Left ventricle myocardium superior (tissue), 1 donor: ENCODE measurements around the gene NF2. TPM values are rescaled to one million over a fixed set of nuclear protein-coding genes. Genes with fewer than 3 reads are reported as not detected.
A peak's percentile ranks its signal among the peaks of the same experiment; 100 is the strongest.

Experiments used
- ATAC-seq: fragments of 200-7000 bp; cut with Tn5 transposase; one replicate; pipeline ENCODE4 v1.9.1; 2020; ENCODE audit warnings: mild to moderate bottlenecking, moderate library complexity
- DNase-seq: peaks from one replicate; pipeline ENCODE4 v3.0.0-alpha.2; 2020
- intact Hi-C: fragments of 100-400 bp; cut with micrococcal nuclease; formaldehyde crosslinking; loops from one replicate; pipeline ENCODE4 v1.11.0; 2022
- total RNA-seq: library from RNA; stranded (reverse); fragmentation: NEBNext Ultra II Directional; extraction: Animal tissue kit (Norgen Biotek cat#: 25700); gene quantifications from one replicate; pipeline ENCODE4 v1.2.1, GENCODE V29; 2021
- donor health status: DM: no; HTN: yes; CAD: no; lungs with severe emphysema.

Gene NF2
- total RNA-seq, 1 donor from 2014 or later: 53.8 TPM

DNA sequence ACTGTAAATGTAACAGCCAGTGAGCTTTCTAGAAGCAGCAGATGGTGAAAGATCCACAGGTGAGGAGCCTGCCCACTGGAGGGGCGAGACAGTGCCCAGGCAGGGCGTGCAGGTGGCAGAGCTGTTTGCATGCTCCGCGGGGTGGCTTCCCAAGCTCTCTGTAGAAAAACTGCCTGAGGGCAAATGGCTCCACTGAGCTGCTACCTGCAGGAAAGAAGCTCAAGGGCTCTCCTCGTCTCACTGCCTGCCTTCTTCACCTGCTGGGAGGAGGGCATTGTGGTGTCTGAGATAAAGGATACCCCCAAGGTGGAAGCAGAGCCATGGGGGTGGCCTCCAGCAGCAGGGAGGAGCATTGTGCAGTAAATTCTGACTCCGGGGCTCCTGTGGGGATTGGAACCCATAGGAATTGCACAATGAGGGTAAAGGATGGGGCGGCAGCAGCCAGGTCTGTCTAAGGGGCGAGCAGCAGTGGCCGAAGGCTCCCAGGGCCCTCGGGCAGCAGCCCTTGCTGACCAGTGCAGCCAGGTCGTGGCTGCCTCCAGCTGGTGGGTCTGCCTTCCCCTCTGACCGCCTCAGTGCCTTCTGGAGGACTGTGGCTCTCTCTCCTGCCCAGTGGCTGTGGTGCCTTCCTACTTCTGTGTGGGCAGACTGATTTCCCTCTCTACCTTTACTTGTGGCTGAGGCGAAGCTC lies 88.3 kb downstream of the NF2 start:
- ATAC-seq: no peak
- DNase-seq: no peak
- intact Hi-C loops: no loop called here

DNA sequence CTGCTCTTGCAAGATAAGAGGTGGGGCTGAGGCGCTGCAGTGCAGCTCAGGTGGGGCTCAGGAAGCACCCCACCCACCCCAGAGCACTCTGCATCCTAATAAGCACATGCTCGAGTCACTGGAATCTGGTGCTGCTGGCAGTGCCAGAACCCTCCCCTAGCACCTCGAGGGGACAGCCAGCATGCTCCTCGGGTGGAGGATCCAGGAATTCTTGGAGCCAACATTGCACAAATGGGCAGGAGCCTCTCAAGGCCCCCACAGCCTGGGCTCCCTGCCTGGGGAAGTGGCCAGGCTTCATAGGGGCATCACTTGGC lies 88.9 kb downstream of the NF2 start:
- intact Hi-C loops: no loop called here
- DNase-seq: no peak
- ATAC-seq: no peak

DNA sequence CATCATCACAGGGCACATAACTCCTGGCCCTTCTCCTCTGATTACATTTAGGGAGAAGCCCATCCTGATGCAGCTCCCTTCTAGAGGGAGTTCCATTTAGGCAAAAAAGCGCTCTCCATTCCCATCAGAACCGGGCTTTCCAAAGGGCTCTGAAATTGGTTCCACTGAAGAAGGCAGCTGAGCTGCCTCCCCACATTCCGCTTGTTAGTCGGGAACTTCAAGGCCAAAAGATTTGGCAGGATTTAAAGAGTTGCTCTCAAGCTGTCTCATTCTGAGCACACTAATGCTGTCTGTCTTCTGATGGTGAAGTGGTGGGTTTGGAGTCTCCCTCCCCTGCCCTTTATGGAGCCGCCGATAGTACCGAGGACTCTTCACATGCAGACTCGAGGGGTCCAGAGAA lies 89.7 kb downstream of the NF2 start:
- intact Hi-C loops: no loop called here
- ATAC-seq (no peak), DNase-seq (no peak)

DNA sequence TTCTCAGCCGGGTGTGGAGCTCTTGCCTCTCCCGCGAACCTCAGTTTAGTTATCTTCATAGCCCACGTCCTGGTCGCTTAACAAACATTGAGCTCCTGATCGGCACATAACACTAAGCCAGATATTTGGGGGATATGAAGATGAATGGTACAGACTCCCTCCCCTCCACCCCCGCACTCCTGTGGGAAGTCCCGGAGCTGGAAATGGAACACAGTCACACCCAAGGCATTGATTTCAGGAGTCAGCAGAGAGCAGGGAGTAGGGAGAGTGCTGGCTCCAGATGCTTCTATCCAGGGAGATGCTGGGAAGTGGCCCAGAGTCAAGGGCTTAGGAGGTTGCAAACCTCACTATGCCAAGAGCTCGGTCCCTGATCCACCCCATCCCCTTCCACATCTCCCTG lies 90.2 kb downstream of the NF2 start:
- no peak for DNase-seq

DNA sequence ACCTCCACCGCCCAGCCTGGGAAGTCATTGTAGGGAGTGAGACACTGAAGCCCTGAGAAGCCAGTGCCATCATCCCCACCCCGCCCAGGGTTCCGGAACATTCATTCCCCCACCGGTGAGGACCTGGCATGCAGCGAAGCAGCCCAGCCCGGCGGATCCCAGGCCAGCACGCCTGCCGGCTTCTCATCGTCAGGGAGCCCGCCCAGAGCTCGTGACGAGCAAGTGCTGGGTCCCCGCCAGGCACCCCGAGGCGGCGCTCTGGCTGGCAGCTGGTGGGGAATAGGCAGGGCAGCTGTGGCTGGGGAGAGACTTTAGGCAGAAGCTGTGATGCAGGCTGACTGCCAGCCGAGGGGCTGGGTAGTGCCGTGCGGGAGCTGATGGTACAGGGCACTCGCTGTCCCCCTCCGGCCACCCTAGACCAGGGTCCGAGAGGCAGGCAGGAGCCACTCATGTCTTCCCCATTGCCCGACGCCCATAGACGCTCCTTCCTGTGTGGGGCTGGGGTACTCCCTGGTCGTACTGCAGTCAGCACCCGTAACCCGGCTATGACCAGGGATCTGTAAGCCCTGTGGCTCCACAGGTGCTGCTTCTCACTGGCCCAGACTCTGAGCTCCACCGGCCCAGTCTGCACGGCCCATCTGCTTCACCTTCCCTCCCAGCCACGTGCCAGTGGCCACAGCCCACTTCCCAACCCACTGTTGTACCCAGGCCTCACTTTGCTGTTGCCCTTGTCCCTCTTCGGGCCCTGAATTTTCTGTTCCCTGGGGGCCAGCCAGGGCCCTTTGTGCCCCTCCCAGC lies 91.9 kb downstream of the NF2 start:
- ATAC-seq: peak; percentile 29
- intact Hi-C loops: no loop called here
- DNase-seq: no peak

More for the DNA sequence above, 90.2 kb downstream of the NF2 start:
- intact Hi-C loops: no loop called here
- ATAC-seq: peak; percentile 19

DNA sequence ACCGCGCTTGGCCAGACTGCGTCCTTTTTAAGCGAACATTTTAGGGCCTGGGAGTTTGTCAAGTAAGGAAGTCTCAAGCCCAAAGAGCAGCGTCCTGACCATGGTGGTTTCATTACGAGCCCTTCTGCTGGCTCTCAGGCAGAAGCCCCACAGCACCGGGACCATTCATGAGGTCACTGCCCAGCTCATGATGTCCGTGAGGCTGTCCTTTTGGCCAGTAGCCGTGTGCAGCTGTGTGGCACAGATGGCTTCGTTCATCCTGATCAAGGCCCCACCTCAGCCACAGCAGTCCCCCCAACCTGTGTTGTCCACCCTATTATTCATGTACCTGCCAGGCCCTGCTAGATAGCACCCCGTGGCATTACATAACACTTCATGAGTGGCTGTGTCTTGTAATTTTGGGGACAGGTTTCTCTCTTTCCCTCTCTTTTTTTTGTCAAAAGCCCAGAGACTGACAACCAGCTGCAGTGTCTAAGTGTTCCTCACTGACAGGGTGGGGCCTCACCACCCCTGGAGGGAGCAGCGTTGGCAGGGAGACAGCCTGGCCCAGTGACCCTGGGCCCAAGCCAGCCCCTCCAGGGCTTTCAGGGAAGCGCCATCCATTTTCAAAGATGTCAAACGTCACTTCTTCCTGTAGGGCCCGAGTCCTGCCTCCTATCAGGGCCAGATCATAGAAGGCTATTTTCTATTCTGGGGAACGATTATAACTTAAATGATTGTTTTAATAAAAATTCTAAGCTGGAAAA lies 94.6 kb downstream of the NF2 start:
- DNase-seq (no peak), ATAC-seq (no peak)
- intact Hi-C loops: no loop called here

DNA sequence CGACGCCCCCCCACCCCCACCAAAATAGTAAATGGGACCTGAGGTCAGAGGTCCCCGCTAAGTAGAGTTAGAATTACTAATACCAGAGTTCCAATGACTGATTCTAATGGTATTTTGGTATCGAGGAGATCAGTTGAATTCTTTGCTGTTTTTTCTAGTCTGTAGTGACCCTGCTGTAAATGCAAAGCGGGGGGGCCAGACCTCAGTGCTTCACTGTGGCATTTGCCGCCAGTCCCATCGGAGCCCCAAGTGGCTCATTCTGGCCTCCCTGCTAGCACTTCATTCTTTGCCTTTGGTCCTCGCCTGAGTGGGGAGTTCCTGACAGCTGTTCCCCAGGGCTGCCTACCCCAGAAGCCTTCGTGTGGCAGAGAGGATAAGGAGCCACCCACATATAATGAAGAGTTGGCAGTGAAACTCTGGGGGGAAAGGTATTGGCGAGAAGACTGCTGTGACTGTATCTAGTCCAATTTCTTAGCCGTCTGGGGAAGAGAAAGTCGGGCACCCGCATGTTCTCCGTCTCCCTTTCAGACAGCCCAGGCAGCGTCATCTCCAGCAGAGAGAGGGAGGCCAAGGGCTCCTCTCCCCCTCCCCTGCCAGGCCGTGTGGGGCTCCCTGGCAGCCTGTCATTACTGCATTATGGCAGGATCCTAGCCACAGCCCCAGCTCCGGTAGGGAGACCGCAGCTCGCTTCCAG lies 96.9 kb downstream of the NF2 start:
- intact Hi-C loops: no loop called here
- ATAC-seq: no peak
- DNase-seq: no peak

DNA sequence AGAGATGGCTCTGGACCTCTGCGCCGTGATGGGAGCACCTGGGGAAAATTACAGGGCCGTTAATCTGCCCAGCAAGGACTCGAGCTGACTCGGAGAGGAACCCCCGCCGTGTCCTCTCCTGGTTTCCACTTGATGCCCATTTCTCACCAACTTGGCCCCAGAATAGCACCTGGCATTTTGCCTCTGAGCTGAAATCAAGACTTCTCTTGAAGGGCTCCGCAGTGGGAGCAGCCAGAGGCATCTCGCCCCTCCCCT lies 97.4 kb downstream of the NF2 start:
- intact Hi-C loops: no loop called here
- no peak for DNase-seq
- ATAC-seq: no peak

DNA sequence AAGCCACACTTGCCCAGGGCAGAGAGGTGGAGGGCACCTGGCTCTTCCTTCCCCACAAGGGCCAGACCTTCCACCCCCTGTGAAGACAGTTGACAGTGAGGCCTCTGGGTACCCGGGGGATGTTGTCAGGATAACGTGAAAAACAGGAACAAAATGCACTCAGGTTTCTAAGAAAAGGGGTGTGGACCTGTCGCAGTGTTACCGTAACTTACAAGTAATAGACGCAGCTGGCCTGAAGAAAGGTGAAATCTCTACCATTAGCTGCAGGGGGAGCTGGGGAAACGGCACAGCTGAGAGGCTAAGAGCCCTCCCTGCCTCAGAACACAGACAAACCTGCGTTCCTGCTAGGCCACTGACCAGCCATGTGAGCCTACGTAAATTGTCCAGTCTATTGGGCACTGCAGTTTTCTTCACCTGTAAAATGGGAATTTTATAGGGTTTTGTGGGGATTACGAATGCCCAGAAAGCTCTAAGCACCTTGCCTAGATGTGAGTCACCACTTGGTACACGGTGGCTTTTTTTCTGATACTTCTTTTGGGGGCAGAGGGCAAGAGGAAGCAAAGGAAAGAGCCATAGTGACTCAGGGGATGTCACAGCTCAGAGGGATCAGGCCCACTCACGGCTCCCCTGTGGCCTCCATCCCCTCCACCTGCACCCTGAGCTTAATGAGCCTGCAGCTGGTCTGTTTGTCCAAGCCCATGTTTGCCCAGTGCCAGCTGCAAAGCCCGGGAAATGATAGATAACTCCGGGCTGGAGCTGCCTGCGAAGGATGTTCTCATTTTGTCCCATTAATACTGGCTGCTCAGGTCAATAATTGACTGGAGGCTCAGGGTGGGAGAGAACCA lies 97.9 kb downstream of the NF2 start:
- DNase-seq (no peak), ATAC-seq (peak; percentile 22)
- intact Hi-C loops: no loop called here

DNA sequence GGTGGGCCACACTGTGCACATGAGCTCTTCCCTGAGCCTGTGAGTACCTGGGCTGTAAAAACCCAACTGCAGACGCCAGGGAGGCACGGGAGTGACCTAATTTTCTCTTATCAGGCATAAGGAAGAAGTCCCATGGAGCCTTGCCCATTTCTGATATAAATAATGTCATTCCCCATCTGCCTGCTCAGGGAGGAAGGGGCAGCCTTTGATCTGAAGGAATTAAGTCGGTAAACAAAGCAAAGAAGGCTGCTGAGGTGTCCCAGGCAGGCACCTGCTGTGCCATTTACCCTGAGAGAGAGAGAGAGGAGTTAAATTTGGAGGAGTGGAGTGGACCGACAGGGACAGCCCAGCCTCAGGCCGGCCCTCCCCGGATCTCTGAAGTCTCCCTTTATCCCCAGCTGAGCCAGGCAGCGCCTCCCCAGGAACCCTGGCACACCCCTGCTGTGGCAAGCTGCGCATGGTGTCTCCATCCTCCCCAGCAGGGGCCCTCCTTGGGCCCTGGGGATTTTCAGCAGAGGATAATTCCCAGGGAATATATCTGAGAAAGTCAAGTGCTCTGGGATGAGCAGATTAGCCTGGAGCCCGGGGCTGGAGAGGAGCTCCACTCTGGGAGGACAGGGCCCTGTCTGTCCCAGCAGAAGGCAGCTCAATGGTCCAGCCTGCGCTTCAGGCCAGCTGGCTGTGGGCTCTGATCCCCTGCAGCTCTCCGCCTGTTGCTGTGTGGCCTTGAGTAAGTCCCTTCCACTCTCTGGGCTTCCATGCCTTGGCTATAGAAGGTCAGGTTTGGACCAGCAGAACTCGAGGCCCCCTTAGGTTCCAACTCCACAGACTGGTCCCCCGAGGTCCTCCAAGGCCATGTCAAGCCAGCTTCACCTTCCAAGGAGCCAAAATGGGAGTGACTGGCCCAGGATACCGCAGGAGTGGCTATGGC lies 98.8 kb downstream of the NF2 start:
- DNase-seq (no peak), ATAC-seq (peak; percentile 21)
- intact Hi-C loops: no loop called here

DNA sequence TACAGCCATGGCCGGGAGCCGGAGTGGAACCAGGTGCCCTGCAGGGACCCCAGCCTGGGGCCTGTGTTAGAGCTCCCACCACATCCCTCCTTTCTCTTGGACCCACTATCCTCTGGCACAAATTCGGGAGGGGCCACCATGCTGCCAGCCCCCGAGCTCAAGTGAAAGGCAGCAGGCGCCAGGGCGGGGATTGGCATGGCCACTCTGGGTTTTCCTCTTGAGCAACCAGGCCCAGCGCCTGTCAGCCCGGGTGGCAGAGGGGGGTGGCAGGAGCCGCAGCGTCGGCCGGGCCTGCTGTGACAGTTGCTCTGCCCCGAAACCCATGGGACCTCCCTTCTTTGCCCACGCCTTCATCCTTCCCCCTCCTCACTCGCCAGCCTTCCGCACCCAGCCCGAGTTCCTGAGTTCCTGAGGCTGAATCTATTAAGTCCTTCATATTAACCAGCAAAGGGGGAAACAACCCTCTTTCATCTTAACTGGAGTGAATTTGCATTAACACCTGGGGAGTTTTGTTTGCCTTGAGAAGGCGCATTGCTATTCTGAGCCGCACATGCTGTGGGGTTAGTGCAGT lies 99.6 kb downstream of the NF2 start:
- DNase-seq (peak; percentile 44), ATAC-seq (peak; percentile 54)
- intact Hi-C loops: no loop called here

DNA sequence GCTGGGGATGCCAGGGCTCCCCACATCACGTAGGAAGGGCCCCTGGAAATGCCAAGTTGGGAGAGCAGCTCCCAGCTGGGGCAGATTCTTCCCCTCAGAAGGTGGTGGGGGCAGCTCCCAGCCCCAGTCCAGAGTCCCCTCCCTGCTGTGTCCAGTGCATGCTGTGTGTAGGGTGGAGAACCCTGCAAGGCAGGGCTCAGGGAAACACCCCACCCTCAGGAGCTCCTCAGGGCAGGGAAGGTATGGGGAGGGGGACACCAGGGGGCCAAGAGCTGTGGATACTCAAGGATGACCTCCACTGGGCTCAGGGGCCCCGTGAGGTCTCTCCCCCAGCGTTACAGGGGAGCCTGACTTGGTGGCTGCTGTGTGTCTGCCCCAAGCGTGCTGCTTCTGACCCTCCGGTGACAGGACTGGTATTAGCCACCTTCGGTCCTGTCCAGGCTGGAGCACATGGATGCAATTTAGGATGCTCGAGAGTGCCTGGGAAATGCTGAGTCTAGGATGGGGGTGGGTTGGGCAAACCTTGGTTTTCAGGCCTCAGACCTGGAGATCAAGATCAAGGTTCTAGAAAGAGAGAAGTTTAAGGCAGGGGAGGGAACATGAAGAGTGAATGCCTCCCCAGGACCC lies 100.2 kb downstream of the NF2 start:
- intact Hi-C loops: no loop called here
- ATAC-seq (no peak), DNase-seq (no peak)

DNA sequence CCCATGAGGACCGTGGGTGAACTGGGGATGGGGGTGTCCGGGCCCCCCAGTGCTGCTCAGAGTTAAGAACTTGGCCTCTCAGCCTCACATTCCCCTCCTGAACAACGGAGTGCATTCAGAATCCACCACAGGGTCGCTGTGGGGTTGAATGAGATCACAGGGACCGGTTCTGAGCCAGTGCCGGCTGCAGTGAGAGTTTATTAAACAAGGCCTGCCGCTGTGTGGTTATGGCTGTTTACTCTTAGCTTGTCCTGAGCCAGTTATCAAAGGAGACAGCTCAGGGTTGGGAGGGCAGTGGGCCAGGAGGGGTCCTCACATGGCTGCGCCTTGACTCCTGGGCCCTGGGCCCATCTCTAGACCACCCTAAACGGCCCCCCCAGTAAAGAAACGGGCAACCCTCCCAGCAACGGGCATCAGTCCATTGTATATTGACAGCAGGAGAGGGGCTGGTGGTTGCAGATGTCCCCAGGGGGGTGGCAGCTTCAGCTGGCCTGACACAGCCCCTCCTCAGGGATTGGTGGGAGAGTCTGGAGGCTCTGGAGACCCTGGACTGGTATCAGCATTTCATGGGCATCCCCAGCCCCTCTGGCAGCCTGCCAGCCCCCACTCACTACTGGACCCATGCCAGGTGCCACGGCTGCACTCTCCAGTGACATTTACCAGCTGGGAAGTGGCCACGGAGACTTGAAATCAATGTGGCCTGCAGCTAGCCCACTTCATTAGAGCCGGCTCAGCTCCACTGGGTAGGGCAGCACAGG lies 101.3 kb downstream of the NF2 start:
- intact Hi-C loops: no loop called here
- ATAC-seq (peak; percentile 11), DNase-seq (no peak)

DNA sequence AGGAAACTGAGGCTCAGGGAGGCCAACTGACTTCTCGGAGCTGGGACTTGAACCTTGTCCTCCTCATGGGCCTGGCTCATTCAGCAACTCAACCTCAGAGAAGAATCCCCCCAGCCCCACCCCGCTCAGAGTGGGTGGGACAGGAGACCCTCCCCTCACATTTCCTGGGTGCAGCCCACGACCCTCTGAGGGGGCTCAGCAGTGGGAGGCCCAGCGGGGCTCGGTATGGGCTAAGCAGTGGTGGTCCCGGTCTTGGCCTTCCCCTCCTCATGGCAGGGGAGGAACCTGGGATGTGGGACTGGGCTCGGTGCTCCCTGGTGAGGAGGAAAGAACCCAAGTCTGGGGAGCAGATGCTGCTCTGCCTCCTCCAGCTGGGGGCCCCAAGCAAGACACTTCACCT lies 102.2 kb downstream of the NF2 start:
- DNase-seq: no peak
- ATAC-seq: no peak
- intact Hi-C loops: no loop called here

DNA sequence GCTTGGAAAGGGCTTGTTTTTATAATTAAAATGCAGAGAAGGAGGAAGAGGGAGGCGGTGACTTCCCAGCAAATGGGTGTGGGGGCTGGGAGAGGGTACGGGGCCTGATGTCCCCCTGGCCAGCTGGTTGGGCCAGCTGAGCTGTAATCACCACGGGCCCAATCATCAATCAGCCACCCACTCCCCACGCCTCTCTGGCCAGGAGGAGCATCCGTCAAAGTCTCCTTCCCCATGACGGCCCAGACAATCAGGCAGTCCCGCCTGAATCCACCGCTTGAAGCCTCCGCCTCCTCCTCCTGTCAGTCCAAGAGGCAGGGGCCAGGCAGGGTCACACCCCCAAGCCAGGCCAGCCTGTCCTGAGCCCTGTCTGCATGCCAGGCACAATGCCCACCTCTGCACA lies 103.1 kb downstream of the NF2 start:
- no peak for ATAC-seq
- intact Hi-C loops: no loop called here
- DNase-seq: no peak

DNA sequence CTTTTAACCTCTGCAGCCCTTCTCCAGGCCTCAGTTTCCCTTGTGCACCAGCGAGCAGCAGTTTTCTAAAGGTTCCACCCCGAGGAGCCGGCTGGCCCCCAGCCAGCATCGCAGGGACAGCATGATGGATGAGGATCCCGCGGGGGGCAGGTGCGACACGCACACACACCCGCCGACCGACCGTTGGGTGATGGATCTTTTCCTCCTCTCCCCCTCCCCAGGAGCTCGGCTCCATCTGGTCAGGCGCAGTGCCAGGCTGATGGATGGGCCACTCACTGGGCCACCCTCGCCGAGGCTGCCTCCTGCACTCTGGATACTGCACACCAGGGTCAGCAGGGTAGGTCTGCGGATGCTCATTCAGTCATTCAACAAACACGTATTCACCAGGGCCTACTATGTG lies 103.6 kb downstream of the NF2 start:
- ATAC-seq: no peak
- no peak for DNase-seq
- intact Hi-C loops: no loop called here

DNA sequence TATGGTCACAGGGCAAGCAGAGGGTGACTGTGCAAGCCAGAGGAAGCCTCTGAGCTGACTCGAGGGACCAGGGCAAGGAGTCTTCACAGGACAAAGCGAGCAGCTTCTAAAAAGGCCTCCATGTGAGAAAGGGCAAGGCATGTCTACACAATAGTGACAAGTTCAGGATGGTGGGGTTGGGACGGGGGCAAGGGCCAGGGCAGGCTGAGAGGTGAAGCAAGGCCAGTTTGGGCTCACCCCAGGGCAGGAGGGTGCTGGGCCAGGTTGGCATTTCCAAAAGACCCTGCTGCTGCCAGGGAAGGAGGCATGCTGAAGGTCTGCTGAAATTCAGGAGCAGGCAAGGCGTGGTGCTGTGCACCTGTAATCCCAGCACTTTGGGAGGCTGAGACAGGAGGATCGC lies 104.0 kb downstream of the NF2 start:
- intact Hi-C loops: no loop called here
- no peak for ATAC-seq
- no peak for DNase-seq
